Measurements from ENCODE around the gene PPM1B. TPM values are rescaled to one million over a fixed set of nuclear protein-coding genes. Genes with fewer than 3 reads are reported as not detected.

Gene PPM1B
- total and polyA plus RNA-seq, 4 donors = 48.2 to 94.1 (median 76.2) TPM

DNA sequence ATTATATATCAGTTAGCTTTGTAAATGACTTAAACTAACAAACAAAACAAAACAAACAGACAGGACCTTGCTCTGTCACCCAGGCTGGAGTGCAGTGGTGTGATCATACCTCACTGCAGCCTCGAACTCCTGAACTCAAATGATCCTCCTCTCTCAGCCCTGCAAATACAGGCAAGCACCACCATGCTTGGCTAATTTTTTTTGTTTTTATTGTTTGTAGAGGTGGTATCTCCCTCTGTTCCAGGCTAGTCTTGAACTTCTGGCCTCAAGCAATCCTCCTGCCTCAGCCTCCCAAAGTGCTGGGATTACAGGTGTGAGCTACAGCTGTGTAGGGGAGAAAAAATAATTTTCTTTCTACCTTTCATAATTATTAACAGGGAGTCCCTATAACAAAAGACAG is 33.8 kb upstream of the PPM1B start:
- H3K4me3 ChIP-seq (ENCODE audit: low read depth, low read length) = no peak overlapping the region
- no peak overlapping the region for H3K27ac ChIP-seq (ENCODE audit: low read depth, low read length)
- no CpG with 5 or more reads among the region's 1 CpG for WGBS (ENCODE audit: insufficient coverage)
- DNase-seq (ENCODE audit: low read depth in 4 of 6, low spot score in 6 of 6) = no peak
- H3K4me1 ChIP-seq (ENCODE audit: control insufficient read depth, insufficient read depth, low read length) = no peaks in the 10 kb centered on the region
- H3K9me3 ChIP-seq (ENCODE audit: control insufficient read depth, insufficient read depth, low read length) = no peaks in the 10 kb centered on the region
- H3K36me3 ChIP-seq (ENCODE audit: control insufficient read depth, insufficient read depth, low read length) = no peaks in the 10 kb centered on the region
- H3K27me3 ChIP-seq (ENCODE audit: control insufficient read depth, insufficient read depth, low read length) = no peaks in the 10 kb centered on the region

DNA sequence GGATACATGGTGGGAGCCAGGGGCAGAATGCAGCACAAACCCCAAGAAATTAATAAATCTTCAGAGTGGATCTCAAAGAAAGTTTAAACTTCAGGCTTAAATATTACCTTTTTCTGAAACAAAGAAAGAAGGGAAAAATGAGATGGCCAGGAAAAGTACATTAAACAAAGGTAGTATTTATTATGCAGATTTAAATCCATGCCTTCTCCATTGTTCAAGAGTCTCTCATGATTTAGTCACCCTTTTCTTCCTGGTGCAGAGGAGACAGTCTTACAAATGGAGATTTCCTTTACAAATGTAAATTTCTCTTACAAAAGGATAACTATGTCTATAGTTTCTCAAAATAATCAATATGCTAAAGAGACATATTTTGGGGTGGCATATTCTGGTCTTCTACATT is 33.4 kb upstream of the PPM1B start:
- Histone ChIP-seq H3K27me3 (ENCODE audit: control insufficient read depth, insufficient read depth, low read length) (no peaks in the 10 kb centered on the region), H3K27ac (ENCODE audit: low read depth, low read length) (no peak overlapping the region), H3K4me1 (ENCODE audit: control insufficient read depth, insufficient read depth, low read length) (no peaks in the 10 kb centered on the region), H3K4me3 (ENCODE audit: low read depth, low read length) (no peak overlapping the region), H3K36me3 (ENCODE audit: control insufficient read depth, insufficient read depth, low read length) (no peaks in the 10 kb centered on the region), H3K9me3 (ENCODE audit: control insufficient read depth, insufficient read depth, low read length) (no peaks in the 10 kb centered on the region)
- DNase-seq (ENCODE audit: low read depth in 4 of 6, low spot score in 6 of 6) = no peak

DNA sequence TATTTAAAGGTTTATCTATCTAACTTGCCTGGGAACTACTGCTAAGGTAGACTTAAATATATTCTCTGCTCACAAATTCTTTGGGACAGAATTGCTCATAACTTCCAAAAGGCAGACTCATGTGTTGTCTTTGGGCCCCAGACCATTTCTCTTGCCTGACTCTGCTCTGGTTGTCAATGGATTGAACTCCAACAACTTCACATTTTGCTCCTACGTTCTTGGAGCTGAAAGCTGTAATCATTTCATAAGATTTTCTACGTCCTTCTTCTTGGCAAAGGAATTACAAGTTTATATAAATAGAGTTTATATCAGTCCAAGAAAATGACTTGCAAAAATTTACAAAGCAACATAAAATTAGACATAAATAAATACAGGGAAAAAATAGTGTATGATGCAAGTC is 32.9 kb upstream of the PPM1B start:
- no CpG with 5 or more reads among the region's 2 CpGs for WGBS (ENCODE audit: insufficient coverage)
- H3K36me3 ChIP-seq (ENCODE audit: control insufficient read depth, insufficient read depth, low read length) = no peaks in the 10 kb centered on the region
- H3K4me3 ChIP-seq (ENCODE audit: low read depth, low read length) = no peak overlapping the region
- no peaks in the 10 kb centered on the region for H3K27me3 ChIP-seq (ENCODE audit: control insufficient read depth, insufficient read depth, low read length)
- no peaks in the 10 kb centered on the region for H3K9me3 ChIP-seq (ENCODE audit: control insufficient read depth, insufficient read depth, low read length)
- no peaks in the 10 kb centered on the region for H3K4me1 ChIP-seq (ENCODE audit: control insufficient read depth, insufficient read depth, low read length)
- DNase-seq (ENCODE audit: low read depth in 4 of 6, low spot score in 6 of 6) = no peak
- H3K27ac ChIP-seq (ENCODE audit: low read depth, low read length) = no peak overlapping the region

DNA sequence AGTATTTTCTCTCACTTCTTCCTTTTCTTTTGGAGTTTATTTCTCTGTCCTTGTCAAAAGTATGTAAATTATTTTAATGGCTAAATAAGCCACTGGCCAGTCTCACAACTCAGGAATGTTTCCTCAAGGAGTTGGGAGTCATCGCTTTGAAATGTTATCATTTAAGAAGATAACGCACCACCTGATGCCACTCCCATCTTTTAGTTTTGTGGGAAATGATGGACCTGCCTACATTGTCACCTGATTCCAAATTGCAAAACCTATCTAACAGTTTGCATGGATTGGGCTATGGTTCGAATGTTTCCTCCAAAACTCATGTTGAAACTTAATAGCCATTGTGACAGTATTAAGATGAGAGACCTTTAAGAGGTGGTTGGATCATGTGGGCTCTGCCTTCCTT is 32.4 kb upstream of the PPM1B start:
- Histone ChIP-seq H3K4me3 (ENCODE audit: low read depth, low read length) (no peak overlapping the region), H3K27ac (ENCODE audit: low read depth, low read length) (no peak overlapping the region), H3K4me1 (ENCODE audit: control insufficient read depth, insufficient read depth, low read length) (no peaks in the 10 kb centered on the region), H3K36me3 (ENCODE audit: control insufficient read depth, insufficient read depth, low read length) (no peaks in the 10 kb centered on the region), H3K9me3 (ENCODE audit: control insufficient read depth, insufficient read depth, low read length) (no peaks in the 10 kb centered on the region), H3K27me3 (ENCODE audit: control insufficient read depth, insufficient read depth, low read length) (no peaks in the 10 kb centered on the region)
- WGBS (ENCODE audit: insufficient coverage) = 80% methylated on average over 1 of the region's 3 CpGs
- DNase-seq (ENCODE audit: low read depth in 4 of 6, low spot score in 6 of 6) = no peak

DNA sequence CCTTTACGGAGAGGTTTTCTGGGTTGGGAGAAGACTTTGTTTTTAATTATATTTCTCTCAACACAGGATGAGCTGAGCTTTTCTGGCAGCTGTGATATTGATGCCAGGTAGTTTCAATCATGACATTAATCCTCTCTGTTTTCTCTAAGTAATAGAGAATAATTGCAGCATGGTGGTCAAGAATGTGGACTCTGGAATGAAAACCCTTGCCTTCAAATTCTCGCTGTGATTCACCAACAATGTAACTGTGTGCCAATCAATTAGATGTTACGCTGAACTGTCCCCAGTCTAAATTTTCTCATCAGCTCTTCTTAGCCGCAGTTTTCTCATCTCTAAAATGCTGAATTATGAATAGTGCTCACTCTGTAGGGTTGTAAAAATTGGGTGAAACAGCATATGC is 31.6 kb upstream of the PPM1B start:
- Histone ChIP-seq H3K9me3 (ENCODE audit: control insufficient read depth, insufficient read depth, low read length) (no peaks in the 10 kb centered on the region), H3K27ac (ENCODE audit: low read depth, low read length) (no peak overlapping the region), H3K27me3 (ENCODE audit: control insufficient read depth, insufficient read depth, low read length) (no peaks in the 10 kb centered on the region), H3K4me1 (ENCODE audit: control insufficient read depth, insufficient read depth, low read length) (no peaks in the 10 kb centered on the region), H3K36me3 (ENCODE audit: control insufficient read depth, insufficient read depth, low read length) (no peaks in the 10 kb centered on the region), H3K4me3 (ENCODE audit: low read depth, low read length) (no peak overlapping the region)
- no peak for DNase-seq (ENCODE audit: low read depth in 4 of 6, low spot score in 6 of 6)
- WGBS (ENCODE audit: insufficient coverage) = 80% methylated on average over 1 of the region's 4 CpGs

DNA sequence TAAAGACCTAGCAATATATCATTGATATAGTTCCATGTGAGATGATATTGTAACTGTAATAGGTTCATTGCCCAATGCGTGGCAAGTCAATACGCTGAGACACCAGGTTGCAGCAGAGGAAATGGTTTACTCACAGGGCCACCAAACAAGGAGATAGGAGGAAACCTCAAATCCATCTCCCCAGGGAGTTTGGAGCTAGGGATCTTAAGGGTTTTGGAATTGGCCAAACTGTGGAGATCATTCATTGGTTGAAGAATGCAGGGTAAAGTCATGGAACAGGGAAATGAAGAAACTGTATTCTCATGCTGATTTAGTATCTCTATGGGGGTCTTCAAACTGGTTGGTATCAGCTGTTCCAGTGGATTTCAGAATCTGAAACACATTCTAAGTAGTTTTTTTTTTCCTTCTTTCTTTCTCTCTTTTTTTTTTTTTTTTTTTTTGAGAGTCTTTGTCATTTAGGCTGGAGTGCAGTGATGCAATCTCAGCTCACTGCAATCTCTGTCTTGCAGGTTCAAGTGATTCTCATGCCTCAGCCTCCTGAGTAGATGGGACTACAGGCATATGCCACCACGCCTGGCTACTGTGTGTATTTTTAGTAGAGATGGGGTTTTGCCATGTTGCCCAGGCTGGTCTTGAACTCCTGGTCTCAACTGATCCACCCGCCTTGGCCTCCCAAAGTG is 30.7 kb upstream of the PPM1B start:
- H3K9me3 ChIP-seq (ENCODE audit: control insufficient read depth, insufficient read depth, low read length) = no peaks in the 10 kb centered on the region
- no peaks in the 10 kb centered on the region for H3K4me1 ChIP-seq (ENCODE audit: control insufficient read depth, insufficient read depth, low read length)
- no peak for DNase-seq (ENCODE audit: low read depth in 4 of 6, low spot score in 6 of 6)
- no peaks in the 10 kb centered on the region for H3K27me3 ChIP-seq (ENCODE audit: control insufficient read depth, insufficient read depth, low read length)
- no peaks in the 10 kb centered on the region for H3K36me3 ChIP-seq (ENCODE audit: control insufficient read depth, insufficient read depth, low read length)
- no peak overlapping the region for H3K4me3 ChIP-seq (ENCODE audit: low read depth, low read length)
- H3K27ac ChIP-seq (ENCODE audit: low read depth, low read length) = no peak overlapping the region
- WGBS (ENCODE audit: insufficient coverage) = 100% methylated on average over 1 of the region's 4 CpGs

DNA sequence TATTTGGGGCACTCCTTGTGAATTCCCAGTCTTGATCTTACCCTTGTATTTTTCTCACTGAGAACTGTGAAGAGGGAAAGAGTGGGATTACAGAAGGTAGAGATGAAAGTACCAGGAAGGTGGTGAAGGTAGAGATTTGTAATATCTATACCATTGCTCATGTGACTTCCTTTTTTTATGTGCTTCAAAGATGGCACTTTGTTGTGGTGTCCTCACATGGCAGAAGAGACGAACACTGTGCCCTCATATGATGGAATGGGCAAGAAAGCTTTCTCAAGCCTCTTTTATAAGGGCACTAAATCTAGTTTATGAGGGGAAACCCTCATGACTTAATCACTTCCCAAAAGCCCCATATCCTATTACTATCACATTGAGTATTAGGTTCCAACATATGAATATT is 28.9 kb upstream of the PPM1B start:
- Histone ChIP-seq H3K4me1 (ENCODE audit: control insufficient read depth, insufficient read depth, low read length) (no peaks in the 10 kb centered on the region), H3K27me3 (ENCODE audit: control insufficient read depth, insufficient read depth, low read length) (no peaks in the 10 kb centered on the region), H3K36me3 (ENCODE audit: control insufficient read depth, insufficient read depth, low read length) (no peaks in the 10 kb centered on the region), H3K4me3 (ENCODE audit: low read depth, low read length) (no peak overlapping the region), H3K9me3 (ENCODE audit: control insufficient read depth, insufficient read depth, low read length) (no peaks in the 10 kb centered on the region), H3K27ac (ENCODE audit: low read depth, low read length) (no peak overlapping the region)
- WGBS (ENCODE audit: insufficient coverage) = no CpG with 5 or more reads among the region's 1 CpG
- no peak for DNase-seq (ENCODE audit: low read depth in 4 of 6, low spot score in 6 of 6)

DNA sequence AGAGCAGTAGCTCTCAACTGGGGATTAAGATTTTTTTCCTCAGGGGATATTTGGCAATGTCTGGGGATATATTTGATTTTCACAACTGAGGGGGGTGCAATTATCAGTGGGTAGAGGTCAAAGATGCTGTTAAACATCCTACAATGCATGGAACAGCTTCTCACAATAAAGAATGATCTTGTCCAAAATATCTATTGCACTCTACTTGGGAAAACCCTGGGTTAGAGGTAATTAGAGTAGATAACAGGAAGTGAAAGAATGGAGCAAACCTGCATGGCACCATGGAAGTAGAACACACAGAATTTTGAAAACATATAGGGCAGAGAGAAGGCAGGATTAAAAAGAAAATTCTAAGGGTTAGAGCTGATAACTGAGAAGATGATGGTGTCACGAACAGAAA is 26.4 kb upstream of the PPM1B start:
- Histone ChIP-seq H3K27me3 (ENCODE audit: control insufficient read depth, insufficient read depth, low read length) (no peaks in the 10 kb centered on the region), H3K36me3 (ENCODE audit: control insufficient read depth, insufficient read depth, low read length) (no peaks in the 10 kb centered on the region), H3K27ac (ENCODE audit: low read depth, low read length) (no peak overlapping the region), H3K4me3 (ENCODE audit: low read depth, low read length) (no peak overlapping the region), H3K4me1 (ENCODE audit: control insufficient read depth, insufficient read depth, low read length) (no peaks in the 10 kb centered on the region), H3K9me3 (ENCODE audit: control insufficient read depth, insufficient read depth, low read length) (no peaks in the 10 kb centered on the region)
- 100% methylated on average over 1 of the region's 1 CpG for WGBS (ENCODE audit: insufficient coverage)
- no peak for DNase-seq (ENCODE audit: low read depth in 4 of 6, low spot score in 6 of 6)

DNA sequence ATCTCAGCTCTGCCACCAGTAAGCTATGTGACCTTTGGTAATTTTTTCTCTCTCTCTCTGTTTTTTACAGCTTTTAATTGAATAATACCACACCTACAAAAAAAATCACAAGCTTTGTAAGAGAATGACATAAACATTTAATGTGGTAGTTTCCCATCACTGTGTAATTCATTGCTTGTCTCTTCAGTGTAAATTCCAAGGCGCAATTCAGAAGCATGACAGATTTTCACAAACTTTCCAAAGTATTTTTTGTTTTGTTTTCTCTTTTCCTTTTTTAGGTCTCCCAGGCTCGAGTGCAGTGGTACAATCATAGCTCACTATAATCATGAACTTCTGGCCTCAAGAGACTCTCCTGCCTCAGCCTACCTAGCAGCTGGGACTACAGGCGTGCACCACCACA is 25.0 kb upstream of the PPM1B start:
- Histone ChIP-seq H3K27me3 (ENCODE audit: control insufficient read depth, insufficient read depth, low read length) (no peaks in the 10 kb centered on the region), H3K36me3 (ENCODE audit: control insufficient read depth, insufficient read depth, low read length) (no peaks in the 10 kb centered on the region), H3K4me3 (ENCODE audit: low read depth, low read length) (no peak overlapping the region), H3K9me3 (ENCODE audit: control insufficient read depth, insufficient read depth, low read length) (no peaks in the 10 kb centered on the region), H3K4me1 (ENCODE audit: control insufficient read depth, insufficient read depth, low read length) (no peaks in the 10 kb centered on the region), H3K27ac (ENCODE audit: low read depth, low read length) (no peak overlapping the region)
- DNase-seq (ENCODE audit: low read depth in 4 of 6, low spot score in 6 of 6) = no peak
- WGBS (ENCODE audit: insufficient coverage) = 83% methylated on average over 2 of the region's 3 CpGs

DNA sequence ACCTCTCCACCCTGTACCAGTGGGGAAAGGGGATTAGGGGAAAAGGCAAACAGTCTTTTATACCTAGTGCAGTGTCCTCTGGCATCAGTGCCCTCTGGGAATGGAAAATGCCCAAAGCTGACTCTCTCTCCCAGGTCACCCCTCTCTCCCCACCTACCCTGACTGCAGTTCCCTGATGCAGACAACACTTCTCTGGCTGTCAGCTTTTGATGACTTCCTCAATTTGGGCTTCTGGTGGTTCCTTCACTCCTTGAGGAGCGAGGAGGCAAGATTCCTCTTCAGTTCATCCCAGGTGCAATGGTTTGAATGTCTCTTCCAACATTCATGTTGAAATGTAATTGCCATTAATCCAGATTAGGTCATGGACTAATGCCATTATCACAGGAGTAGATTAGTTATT is 19.7 kb upstream of the PPM1B start:
- DNase-seq (ENCODE audit: low read depth in 4 of 6, low spot score in 6 of 6) = no peak
- Histone ChIP-seq H3K36me3 (ENCODE audit: control insufficient read depth, insufficient read depth, low read length) (no peaks in the 10 kb centered on the region), H3K27me3 (ENCODE audit: control insufficient read depth, insufficient read depth, low read length) (no peaks in the 10 kb centered on the region), H3K9me3 (ENCODE audit: control insufficient read depth, insufficient read depth, low read length) (no peaks in the 10 kb centered on the region), H3K4me3 (ENCODE audit: low read depth, low read length) (no peak overlapping the region), H3K27ac (ENCODE audit: low read depth, low read length) (no peak overlapping the region), H3K4me1 (ENCODE audit: control insufficient read depth, insufficient read depth, low read length) (no peaks in the 10 kb centered on the region)
- WGBS (ENCODE audit: insufficient coverage) = no CpG with 5 or more reads among the region's 1 CpG

All from spinal cord (tissue), 10 donors.